RWPE2 (cell line): ENCODE data around the gene SLC9A2.

Source experiments
- ATAC-seq: fragments of 200-7000 bp; cut with Tn5 transposase; 3 replicates; pipeline ENCODE4 v1.9.1; 2021; ENCODE audit warnings: low read depth
- DNase-seq: peaks from one replicate; pipeline ENCODE4 v3.0.0-alpha.2; 2020; ENCODE audit warnings: low spot score
- H3K27ac ChIP-seq: fragments of 450-650 bp; 2 replicates; pipeline ENCODE4 v1.5.1; 2017; ENCODE audit warnings: mild to moderate bottlenecking; ENCODE audit not compliant: poor library complexity, severe bottlenecking
- H3K27me3 ChIP-seq: fragments of 250-450 bp; sonication (Bioruptor Pico); 2 replicates; pipeline ENCODE4 v1.5.1; 2021; ENCODE audit warnings: mild to moderate bottlenecking, moderate library complexity; ENCODE audit not compliant: insufficient read depth, poor library complexity, severe bottlenecking
- H3K36me3 ChIP-seq: fragments of 250-450 bp; sonication (Bioruptor Pico); 2 replicates; pipeline ENCODE4 v1.5.1; 2020; ENCODE audit warnings: low read depth, mild to moderate bottlenecking, moderate library complexity
- H3K4me1 ChIP-seq: fragments of 250-450 bp; sonication (Bioruptor Pico); 2 replicates; pipeline ENCODE4 v1.5.1; 2021; ENCODE audit warnings: mild to moderate bottlenecking, moderate library complexity; ENCODE audit not compliant: insufficient read depth, poor library complexity, severe bottlenecking
- H3K4me3 ChIP-seq: fragments of 250-450 bp; sonication (Bioruptor Pico); 2 replicates; pipeline ENCODE4 v1.5.1; 2021; ENCODE audit warnings: mild to moderate bottlenecking, moderate library complexity; ENCODE audit not compliant: severe bottlenecking
- H3K9me3 ChIP-seq: fragments of 250-450 bp; sonication (Bioruptor Pico); 2 replicates; pipeline ENCODE4 v1.5.1; 2021; ENCODE audit warnings: mild to moderate bottlenecking, moderate library complexity; ENCODE audit not compliant: severe bottlenecking
- TF ChIP-seq, protein P1 (sequence below): fragments of 450-650 bp; IDR thresholded peaks from one replicate; pipeline ENCODE4 v1.5.1; 2017; ENCODE audit warnings: mild to moderate bottlenecking, moderate library complexity; ENCODE audit not compliant: poor library complexity, severe bottlenecking

Gene SLC9A2

DNA sequence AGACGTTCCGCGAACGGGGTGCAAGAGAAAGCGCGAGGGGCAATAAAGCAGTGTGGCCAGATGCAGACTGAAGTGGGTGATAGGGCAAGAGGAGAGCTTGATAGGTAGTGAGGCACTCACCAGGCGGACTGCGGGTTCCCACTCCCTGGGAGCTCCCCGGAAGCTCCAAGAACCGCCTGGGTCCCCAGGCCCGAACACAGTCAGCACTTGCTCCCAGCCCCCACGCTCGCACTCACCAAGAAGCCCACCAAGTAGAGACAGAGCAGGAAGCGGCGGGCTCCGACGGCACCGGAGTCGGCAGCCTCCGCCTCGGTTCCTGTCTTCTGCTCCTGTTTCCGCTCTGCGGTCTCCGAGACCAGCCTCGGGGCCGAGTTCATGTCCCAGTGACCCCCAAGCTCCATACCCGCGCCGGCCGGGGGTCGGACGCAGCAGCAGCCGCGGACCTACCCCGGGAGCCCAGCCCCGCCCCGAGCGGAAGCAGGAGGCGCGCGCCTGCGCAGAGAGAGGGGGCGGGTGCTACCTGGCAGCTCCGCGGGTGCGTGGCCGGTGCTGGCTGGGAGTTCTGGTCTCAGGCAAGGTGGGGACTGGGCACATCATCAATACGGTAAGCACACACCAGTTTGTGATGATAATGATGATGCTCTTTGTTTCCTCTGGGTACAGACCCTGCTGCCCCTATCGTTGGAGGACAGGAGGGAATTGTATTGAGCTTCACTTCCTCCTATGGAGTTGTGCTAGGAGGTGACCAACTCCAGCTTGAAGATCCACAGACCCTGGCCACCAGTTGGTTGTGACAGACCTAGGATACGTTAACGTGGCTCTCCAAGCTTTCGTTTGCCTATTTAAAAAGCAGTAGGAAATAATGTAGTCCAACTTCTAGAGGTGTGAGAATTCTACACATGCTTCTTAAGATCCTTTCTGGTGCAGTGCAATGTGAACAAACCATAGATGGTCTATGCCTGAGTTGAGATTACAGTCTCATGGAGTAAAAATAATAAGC lies 117.4 kb downstream of the SLC9A2 start:
- Histone ChIP-seq H3K4me1 (peaks cover 4% of the 10 kb centered on the region), H3K9me3 (no peaks in the 10 kb centered on the region), H3K36me3 (peaks cover 3% of the 10 kb centered on the region), H3K4me3 (peak overlapping the region; percentile 82), H3K27ac (no peak overlapping the region), H3K27me3 (no peaks in the 10 kb centered on the region)
- ATAC-seq (peak; percentile 87), DNase-seq (peak; percentile 74)
- TF ChIP-seq, protein P1, sequence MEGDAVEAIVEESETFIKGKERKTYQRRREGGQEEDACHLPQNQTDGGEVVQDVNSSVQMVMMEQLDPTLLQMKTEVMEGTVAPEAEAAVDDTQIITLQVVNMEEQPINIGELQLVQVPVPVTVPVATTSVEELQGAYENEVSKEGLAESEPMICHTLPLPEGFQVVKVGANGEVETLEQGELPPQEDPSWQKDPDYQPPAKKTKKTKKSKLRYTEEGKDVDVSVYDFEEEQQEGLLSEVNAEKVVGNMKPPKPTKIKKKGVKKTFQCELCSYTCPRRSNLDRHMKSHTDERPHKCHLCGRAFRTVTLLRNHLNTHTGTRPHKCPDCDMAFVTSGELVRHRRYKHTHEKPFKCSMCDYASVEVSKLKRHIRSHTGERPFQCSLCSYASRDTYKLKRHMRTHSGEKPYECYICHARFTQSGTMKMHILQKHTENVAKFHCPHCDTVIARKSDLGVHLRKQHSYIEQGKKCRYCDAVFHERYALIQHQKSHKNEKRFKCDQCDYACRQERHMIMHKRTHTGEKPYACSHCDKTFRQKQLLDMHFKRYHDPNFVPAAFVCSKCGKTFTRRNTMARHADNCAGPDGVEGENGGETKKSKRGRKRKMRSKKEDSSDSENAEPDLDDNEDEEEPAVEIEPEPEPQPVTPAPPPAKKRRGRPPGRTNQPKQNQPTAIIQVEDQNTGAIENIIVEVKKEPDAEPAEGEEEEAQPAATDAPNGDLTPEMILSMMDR: no peak

DNA sequence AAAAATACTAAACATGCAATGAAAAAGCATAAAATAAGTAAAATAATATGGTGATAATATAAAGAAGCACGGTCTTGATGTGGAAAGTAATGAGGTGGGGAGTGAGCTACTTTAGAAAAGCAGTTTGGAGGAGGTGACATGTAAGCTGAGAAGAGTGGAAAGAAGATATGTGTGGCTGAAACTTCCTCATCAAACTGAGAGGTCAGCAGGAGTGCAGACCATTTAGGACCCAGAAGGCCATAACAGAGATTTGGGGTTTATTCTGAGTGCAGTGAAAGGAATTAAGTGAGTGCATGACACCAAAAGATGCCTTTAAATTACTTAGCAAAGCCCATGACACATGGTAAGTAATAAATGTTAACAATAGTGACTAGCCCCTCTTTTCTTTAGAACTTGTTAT lies 118.1 kb downstream of the SLC9A2 start:
- DNase-seq (no peak), ATAC-seq (no peak)
- no peak overlapping the region for H3K27ac ChIP-seq
- H3K9me3 ChIP-seq: no peaks in the 10 kb centered on the region
- peak overlapping the region; percentile 82 for H3K4me3 ChIP-seq
- no peaks in the 10 kb centered on the region for H3K36me3 ChIP-seq
- TF ChIP-seq, protein P1: no peak
- no peaks in the 10 kb centered on the region for H3K27me3 ChIP-seq
- peaks cover 4% of the 10 kb centered on the region for H3K4me1 ChIP-seq

DNA sequence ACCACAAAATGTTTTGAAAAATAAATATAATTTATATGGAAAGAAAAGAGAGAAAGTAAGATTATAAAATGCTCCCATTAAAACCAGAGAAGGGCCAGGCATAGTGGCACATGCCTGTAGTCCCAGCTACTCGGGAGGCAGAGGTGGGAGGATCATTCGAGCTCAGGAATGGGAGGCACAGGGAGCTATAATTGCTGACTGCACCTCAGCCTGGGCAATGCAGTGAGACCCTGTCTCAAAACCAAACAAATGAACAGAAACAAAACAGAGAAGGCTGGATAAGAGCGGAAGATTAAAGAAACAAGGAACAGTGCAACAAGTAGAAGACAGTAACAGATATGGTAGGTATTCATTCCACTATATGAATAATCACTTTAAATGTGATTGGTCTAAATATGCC lies 123.9 kb downstream of the SLC9A2 start:
- no peak for ATAC-seq
- Histone ChIP-seq H3K4me1 (no peaks in the 10 kb centered on the region), H3K9me3 (no peaks in the 10 kb centered on the region), H3K27ac (no peak overlapping the region), H3K36me3 (no peaks in the 10 kb centered on the region), H3K27me3 (no peaks in the 10 kb centered on the region), H3K4me3 (no peak overlapping the region)
- DNase-seq: no peak
- TF ChIP-seq, protein P1: no peak

DNA sequence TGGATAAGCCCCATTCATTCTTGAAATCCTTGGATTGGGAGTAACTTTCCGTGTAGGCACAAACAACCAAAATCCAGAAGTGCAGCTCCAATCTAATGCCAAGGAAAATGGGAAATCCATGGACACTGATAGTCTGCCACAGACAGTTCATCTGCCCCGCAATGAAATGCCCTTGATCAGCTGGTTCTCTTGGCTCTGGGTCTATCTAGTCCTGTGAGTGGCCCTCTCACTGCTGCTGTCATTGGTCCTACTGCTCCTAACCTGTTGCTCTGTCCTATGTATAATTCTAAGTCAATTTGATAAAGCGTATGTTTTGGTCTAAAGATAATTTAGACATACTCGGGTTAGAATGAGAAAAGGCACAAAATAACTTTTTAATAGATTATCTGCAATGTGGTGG lies 128.8 kb downstream of the SLC9A2 start:
- H3K4me3 ChIP-seq: no peak overlapping the region
- no peaks in the 10 kb centered on the region for H3K27me3 ChIP-seq
- H3K9me3 ChIP-seq: no peaks in the 10 kb centered on the region
- DNase-seq: no peak
- no peaks in the 10 kb centered on the region for H3K36me3 ChIP-seq
- TF ChIP-seq, protein P1: no peak
- ATAC-seq: no peak
- no peaks in the 10 kb centered on the region for H3K4me1 ChIP-seq
- H3K27ac ChIP-seq: no peak overlapping the region

DNA sequence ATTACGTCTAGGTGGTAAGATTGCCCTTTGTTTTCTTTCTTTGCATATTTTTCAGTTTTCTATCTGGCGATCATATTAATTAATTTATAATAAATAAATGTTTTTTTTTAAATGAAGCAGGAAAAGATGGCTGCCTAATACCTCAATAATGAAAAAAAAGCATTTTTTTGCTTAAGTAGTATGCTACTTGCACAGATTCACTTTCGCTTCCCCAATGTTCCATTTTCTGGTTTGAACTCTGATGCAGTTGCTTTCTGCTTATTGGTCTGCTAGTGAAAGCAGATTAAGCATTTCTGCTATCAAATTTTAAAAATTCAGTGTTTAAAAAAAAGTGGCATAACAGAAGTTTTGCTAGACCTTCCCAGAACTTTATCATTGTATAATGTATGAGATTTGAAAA lies 130.6 kb downstream of the SLC9A2 start:
- no peaks in the 10 kb centered on the region for H3K27me3 ChIP-seq
- ATAC-seq: no peak
- no peak overlapping the region for H3K27ac ChIP-seq
- no peak for DNase-seq
- no peak overlapping the region for H3K4me3 ChIP-seq
- no peaks in the 10 kb centered on the region for H3K9me3 ChIP-seq
- TF ChIP-seq, protein P1: no peak
- no peaks in the 10 kb centered on the region for H3K4me1 ChIP-seq
- H3K36me3 ChIP-seq: no peaks in the 10 kb centered on the region
